Thyroid gland (tissue), 4 donors: ENCODE results near the gene KAZALD1. TPM values are rescaled to one million over a fixed set of nuclear protein-coding genes. Genes with fewer than 3 reads are reported as not detected.

Source experiments
- DNase-seq, 2 donors: peaks; one replicate each; pipeline ENCODE4 v3.0.0-alpha.2; 2019
- H3K27ac ChIP-seq, 3 donors: fragments of 200-600 bp; sonication (generic); 1 replicate in 2 of 3; 2 replicates in 1 of 3; pipeline ENCODE4 v1.5.1; 2016 to 2019; ENCODE audit warnings: mild to moderate bottlenecking in 1 of 3, moderate library complexity in 1 of 3
- H3K27me3 ChIP-seq: fragments of 200-600 bp; sonication (generic); one replicate; pipeline ENCODE4 v1.5.1; 2019
- H3K36me3 ChIP-seq, 2 donors: fragments of 200-600 bp; sonication (generic); one replicate each; pipeline ENCODE4 v1.5.1; 2016 to 2019
- H3K4me1 ChIP-seq, 2 donors: fragments of 200-600 bp; sonication (generic); one replicate each; pipeline ENCODE4 v1.5.1; 2017 to 2019
- H3K4me3 ChIP-seq, 3 donors: fragments of 200-600 bp; sonication (generic); replicated peaks in 1 of 3; 1 replicate in 2 of 3; 2 replicates in 1 of 3; pipeline ENCODE4 v1.5.1; 2016; ENCODE audit warnings: mild to moderate bottlenecking in 1 of 3
- H3K9me3 ChIP-seq: fragments of 200-600 bp; sonication (generic); one replicate; pipeline ENCODE4 v1.5.1; 2017
- CTCF ChIP-seq, 6 experiments: fragments of 200-600 bp in 3 of 6; fragments of 450-650 bp in 3 of 6; sonication (generic) in 3 of 6; IDR thresholded peaks; one replicate each; pipeline ENCODE4 v1.5.1; 2016 to 2019; ENCODE audit warnings: antibody characterized with exemption in 6 of 6, mild to moderate bottlenecking in 2 of 6, inconsistent platforms in 1 of 6, moderate library complexity in 1 of 6
- POLR2A ChIP-seq, 2 donors: fragments of 450-650 bp; IDR thresholded peaks; one replicate each; pipeline ENCODE4 v1.6.1; 2017; ENCODE audit warnings: antibody characterized with exemption in 2 of 2, mild to moderate bottlenecking in 2 of 2, moderate library complexity in 1 of 2
- WGBS, 2 donors: methylation state at CpG; one replicate each; pipeline ENCODE4 v1.1.5; 2017; 5-methylcytosine and 5-hydroxymethylcytosine counted together
- intact Hi-C: fragments of 100-400 bp; cut with DNase I; formaldehyde crosslinking; loops from one replicate; pipeline ENCODE4 v1.15.1; 2023
- total RNA-seq, 4 donors: library from RNA; depleted of rRNA; stranded (reverse); fragments of >200 nt; gene quantifications; one replicate each; pipeline ENCODE4 v1.2.3, GENCODE V29; 2016

Gene KAZALD1
- total RNA-seq, 4 donors from 2014 or later, result 3.1 to 9.9 (median 6.3) TPM

GRCh38 chr10:101091546-101092290 lies 29.9 kb downstream of the KAZALD1 start:
- Histone ChIP-seq H3K27me3 (no peaks in the 10 kb centered on the region), H3K4me1 (no peaks in the 10 kb centered on the region), H3K9me3 (no peaks in the 10 kb centered on the region), H3K4me3 (no peak overlapping the region), H3K27ac (no peak overlapping the region), H3K36me3 (no peaks in the 10 kb centered on the region)
- intact Hi-C loops, result no loop called here
- WGBS, 2 donors, result 51 to 63% methylated on average over 12 of the region's 12 CpGs
- TF ChIP-seq POLR2A (IDR thresholded peaks at IDR 0.05) (no peak), CTCF (IDR thresholded peaks at IDR 0.05) (no peak)
- DNase-seq, result no peak

GRCh38 chr10:101092881-101093354 lies 31.1 kb downstream of the KAZALD1 start:
- 26 to 30% methylated on average over 5 to 8 of the region's 9 CpGs for WGBS, 2 donors
- Histone ChIP-seq H3K4me3 (no peak overlapping the region), H3K4me1 (no peaks in the 10 kb centered on the region), H3K36me3 (no peaks in the 10 kb centered on the region), H3K9me3 (no peaks in the 10 kb centered on the region), H3K27ac (no peak overlapping the region), H3K27me3 (no peaks in the 10 kb centered on the region)
- DNase-seq, result no peak
- TF ChIP-seq CTCF (IDR thresholded peaks at IDR 0.05), result no peak
- intact Hi-C loops, result no loop called here

GRCh38 chr10:101094121-101094879 lies 32.5 kb downstream of the KAZALD1 start:
- no peak for DNase-seq
- TF ChIP-seq POLR2A (IDR thresholded peaks at IDR 0.05) (no peak), CTCF (IDR thresholded peaks at IDR 0.05) (no peak)
- Histone ChIP-seq H3K27ac (no peak overlapping the region), H3K4me3 (no peak overlapping the region), H3K36me3 (no peaks in the 10 kb centered on the region), H3K27me3 (no peaks in the 10 kb centered on the region), H3K9me3 (no peaks in the 10 kb centered on the region), H3K4me1 (no peaks in the 10 kb centered on the region)
- intact Hi-C loops, result no loop called here
- WGBS, 2 donors, result 52 to 60% methylated on average over 12 to 14 of the region's 14 CpGs

GRCh38 chr10:101095004-101095403 lies 33.2 kb downstream of the KAZALD1 start:
- Histone ChIP-seq H3K36me3 (no peaks in the 10 kb centered on the region), H3K9me3 (no peaks in the 10 kb centered on the region), H3K27me3 (no peaks in the 10 kb centered on the region), H3K4me3 (no peak overlapping the region), H3K27ac (no peak overlapping the region), H3K4me1 (no peaks in the 10 kb centered on the region)
- TF ChIP-seq CTCF (IDR thresholded peaks at IDR 0.05) (no peak), POLR2A (IDR thresholded peaks at IDR 0.05) (no peak)
- WGBS, 2 donors, result 78 to 81% methylated on average over 6 of the region's 6 CpGs
- intact Hi-C loops, result loop anchor here (5.0 kb wide), 1 partner anchor 42 kb away; no protein-coding TSS in a partner anchor
- DNase-seq, result no peak
